ENCODE data around the gene NDE1. TPM values are rescaled to one million over a fixed set of nuclear protein-coding genes. Genes with fewer than 3 reads are reported as not detected.
"Not testable (repeated sequence)": the region's sequence is repeated elsewhere in the genome, so short reads cannot be mapped to it uniquely, and the experiment has no call there.

Gene NDE1
- polyA plus RNA-seq, 1 experiment: 25.6 TPM

- CTCF ChIA-PET: interaction anchor here (1.0 kb wide), 1 partner anchor 19 kb away, joined by 4 read pairs; no protein-coding TSS in a partner anchor
- no peak for DNase-seq (ENCODE audit: low read depth)
- H3K36me3 ChIP-seq (ENCODE audit: control insufficient read depth, insufficient read depth, low read length): peaks cover 11% of the 10 kb centered on the region
- no peak overlapping the region for H3K4me3 ChIP-seq (ENCODE audit: low read depth, low read length)
- TF ChIP-seq, protein P1, sequence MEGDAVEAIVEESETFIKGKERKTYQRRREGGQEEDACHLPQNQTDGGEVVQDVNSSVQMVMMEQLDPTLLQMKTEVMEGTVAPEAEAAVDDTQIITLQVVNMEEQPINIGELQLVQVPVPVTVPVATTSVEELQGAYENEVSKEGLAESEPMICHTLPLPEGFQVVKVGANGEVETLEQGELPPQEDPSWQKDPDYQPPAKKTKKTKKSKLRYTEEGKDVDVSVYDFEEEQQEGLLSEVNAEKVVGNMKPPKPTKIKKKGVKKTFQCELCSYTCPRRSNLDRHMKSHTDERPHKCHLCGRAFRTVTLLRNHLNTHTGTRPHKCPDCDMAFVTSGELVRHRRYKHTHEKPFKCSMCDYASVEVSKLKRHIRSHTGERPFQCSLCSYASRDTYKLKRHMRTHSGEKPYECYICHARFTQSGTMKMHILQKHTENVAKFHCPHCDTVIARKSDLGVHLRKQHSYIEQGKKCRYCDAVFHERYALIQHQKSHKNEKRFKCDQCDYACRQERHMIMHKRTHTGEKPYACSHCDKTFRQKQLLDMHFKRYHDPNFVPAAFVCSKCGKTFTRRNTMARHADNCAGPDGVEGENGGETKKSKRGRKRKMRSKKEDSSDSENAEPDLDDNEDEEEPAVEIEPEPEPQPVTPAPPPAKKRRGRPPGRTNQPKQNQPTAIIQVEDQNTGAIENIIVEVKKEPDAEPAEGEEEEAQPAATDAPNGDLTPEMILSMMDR (IDR thresholded peaks at IDR 0.05; ENCODE audit: insufficient read depth, low read depth, low read length): no peak
- no peaks in the 10 kb centered on the region for H3K27me3 ChIP-seq (ENCODE audit: control insufficient read depth, insufficient read depth, low read length)
- POLR2A ChIA-PET: no interaction called here
These were observed 36.2 kb downstream of the NDE1 start for GRCh38 chr16:15686287-15686686.

DNA sequence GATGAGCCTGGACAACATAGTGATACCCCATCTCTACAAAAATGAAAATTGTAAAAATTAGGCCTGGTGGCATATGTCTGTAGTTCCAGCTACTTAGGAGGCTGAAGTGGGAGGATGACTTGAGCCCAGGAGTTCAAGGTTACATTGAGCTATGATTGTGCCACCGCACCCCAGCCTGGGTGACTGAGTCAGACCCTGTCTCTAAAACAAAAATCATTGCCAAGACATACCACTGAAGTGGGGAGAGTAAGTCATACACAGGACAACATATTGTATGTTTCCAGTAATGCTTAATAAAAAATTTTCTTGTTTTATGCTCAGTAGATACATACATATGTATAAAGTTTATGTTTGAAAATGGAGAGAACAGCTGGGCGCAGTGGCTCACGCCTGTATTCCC, 39.2 kb downstream of the NDE1 start:
- H3K36me3 ChIP-seq (ENCODE audit: control insufficient read depth, insufficient read depth, low read length): peaks cover 22% of the 10 kb centered on the region
- no peak overlapping the region for H3K4me3 ChIP-seq (ENCODE audit: low read depth, low read length)
- POLR2A ChIA-PET: no interaction called here
- TF ChIP-seq, protein P1 (IDR thresholded peaks at IDR 0.05; ENCODE audit: insufficient read depth, low read depth, low read length): no peak
- no peaks in the 10 kb centered on the region for H3K27me3 ChIP-seq (ENCODE audit: control insufficient read depth, insufficient read depth, low read length)
- CTCF ChIA-PET: no interaction called here
- DNase-seq (ENCODE audit: low read depth): no peak

- DNase-seq (ENCODE audit: low read depth): no peak
- H3K4me3 ChIP-seq (ENCODE audit: low read depth, low read length): no peak overlapping the region
- no peaks in the 10 kb centered on the region for H3K27me3 ChIP-seq (ENCODE audit: control insufficient read depth, insufficient read depth, low read length)
- ChIA-PET POLR2A (no interaction called here), CTCF (no interaction called here)
- peaks cover 26% of the 10 kb centered on the region for H3K36me3 ChIP-seq (ENCODE audit: control insufficient read depth, insufficient read depth, low read length)
- TF ChIP-seq, protein P1 (IDR thresholded peaks at IDR 0.05; ENCODE audit: insufficient read depth, low read depth, low read length): no peak
These were observed 40.3 kb downstream of the NDE1 start for GRCh38 chr16:15690296-15690695.

GRCh38 chr16:15691046-15691445, 41.0 kb downstream of the NDE1 start:
- Histone ChIP-seq H3K4me3 (ENCODE audit: low read depth, low read length) (no peak overlapping the region), H3K27me3 (ENCODE audit: control insufficient read depth, insufficient read depth, low read length) (no peaks in the 10 kb centered on the region), H3K36me3 (ENCODE audit: control insufficient read depth, insufficient read depth, low read length) (peaks cover 26% of the 10 kb centered on the region)
- ChIA-PET CTCF (interaction anchor here (0.8 kb wide), 1 partner anchor 55 kb away, joined by 3 read pairs; no protein-coding TSS in a partner anchor), POLR2A (no interaction called here)
- TF ChIP-seq, protein P1 (IDR thresholded peaks at IDR 0.05; ENCODE audit: insufficient read depth, low read depth, low read length): no peak
- DNase-seq (ENCODE audit: low read depth): no peak

DNA sequence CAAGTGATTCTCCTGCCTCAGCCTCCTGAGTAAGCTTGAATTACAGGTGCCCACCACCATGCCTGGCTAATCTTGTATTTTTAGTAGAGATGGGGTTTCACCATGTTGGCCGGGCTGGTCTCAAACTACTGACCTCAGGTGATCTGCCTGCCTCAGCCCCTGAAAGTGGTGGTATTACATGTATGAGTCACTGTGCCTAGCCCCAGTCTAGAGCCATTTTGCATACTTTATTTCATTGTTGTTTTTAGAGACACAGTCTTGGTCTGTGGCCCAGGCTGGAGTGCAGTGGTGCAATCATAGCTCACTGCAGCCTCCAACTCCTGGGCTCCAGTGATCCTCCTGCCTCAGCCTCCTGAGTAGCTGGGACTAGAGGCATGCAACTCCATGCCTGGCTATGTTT, 42.5 kb downstream of the NDE1 start:
- H3K27me3 ChIP-seq (ENCODE audit: control insufficient read depth, insufficient read depth, low read length); H3K4me3 ChIP-seq (ENCODE audit: low read depth, low read length); POLR2A ChIA-PET; DNase-seq (ENCODE audit: low read depth): not testable (repeated sequence)
- peaks cover 27% of the 10 kb centered on the region for H3K36me3 ChIP-seq (ENCODE audit: control insufficient read depth, insufficient read depth, low read length)
- CTCF ChIA-PET: interaction anchor here (0.9 to 1.5 kb wide), 3 partner anchors 11 to 435 kb away, joined by 3 to 5 read pairs (median 4); no protein-coding TSS in a partner anchor

GRCh38 chr16:15694499-15694898, 44.5 kb downstream of the NDE1 start:
- TF ChIP-seq, protein P1 (IDR thresholded peaks at IDR 0.05; ENCODE audit: insufficient read depth, low read depth, low read length): no peak
- ChIA-PET CTCF (interaction anchor here (0.7 kb wide), 1 partner anchor 11 kb away, joined by 3 read pairs; no protein-coding TSS in a partner anchor), POLR2A (no interaction called here)
- Histone ChIP-seq H3K36me3 (ENCODE audit: control insufficient read depth, insufficient read depth, low read length) (peaks cover 28% of the 10 kb centered on the region), H3K4me3 (ENCODE audit: low read depth, low read length) (no peak overlapping the region), H3K27me3 (ENCODE audit: control insufficient read depth, insufficient read depth, low read length) (no peaks in the 10 kb centered on the region)
- DNase-seq (ENCODE audit: low read depth): no peak

Measured in BJ (cell line).